Hepatocyte (in vitro differentiated cells): ENCODE results near the gene TKTL2. TPM values are rescaled to one million over a fixed set of nuclear protein-coding genes. Genes with fewer than 3 reads are reported as not detected.

ENCODE experiments used
- DNase-seq: peaks from one replicate; pipeline ENCODE4 v3.0.0-alpha.2; 2016; ENCODE audit warnings: low spot score
- H2AFZ ChIP-seq: fragments of 200-600 bp; sonication (generic); 2 replicates; pipeline ENCODE4 v1.6.0; 2016; ENCODE audit warnings: antibody characterized with exemption, mild to moderate bottlenecking
- H3K27ac ChIP-seq: fragments of 200-600 bp; sonication (generic); 2 replicates; pipeline ENCODE4 v1.5.1; 2016; ENCODE audit warnings: mild to moderate bottlenecking
- H3K27me3 ChIP-seq: fragments of 200-600 bp; sonication (generic); 2 replicates; pipeline ENCODE4 v1.6.1; 2016
- H3K36me3 ChIP-seq: fragments of 200-600 bp; sonication (generic); replicated peaks from 2 replicates; pipeline ENCODE4 v1.5.1; 2016; ENCODE audit warnings: low read depth; ENCODE audit not compliant: insufficient read depth
- H3K4me1 ChIP-seq: fragments of 200-600 bp; sonication (generic); 2 replicates; pipeline ENCODE4 v1.5.1; 2016; ENCODE audit warnings: mild to moderate bottlenecking, moderate library complexity; ENCODE audit not compliant: insufficient read depth
- H3K4me2 ChIP-seq: fragments of 200-600 bp; sonication (generic); 2 replicates; pipeline ENCODE4 v1.6.0; 2016
- H3K4me3 ChIP-seq: fragments of 200-600 bp; sonication (generic); 2 replicates; pipeline ENCODE4 v1.5.1; 2016; ENCODE audit warnings: mild to moderate bottlenecking
- H3K79me2 ChIP-seq: fragments of 200-600 bp; sonication (generic); 2 replicates; pipeline ENCODE4 v1.6.0; 2017; ENCODE audit warnings: mild to moderate bottlenecking
- H3K9me2 ChIP-seq: fragments of 200-600 bp; sonication (generic); replicated peaks from 2 replicates; pipeline ENCODE4 v1.6.0; 2017; ENCODE audit warnings: mild to moderate bottlenecking; ENCODE audit not compliant: insufficient read depth
- H3K9me3 ChIP-seq: fragments of 200-600 bp; sonication (generic); 2 replicates; pipeline ENCODE4 v1.5.1; 2016; ENCODE audit warnings: low read depth, mild to moderate bottlenecking
- H4K20me1 ChIP-seq: fragments of 200-600 bp; sonication (generic); 2 replicates; pipeline ENCODE4 v1.6.0; 2016; ENCODE audit warnings: mild to moderate bottlenecking; ENCODE audit not compliant: insufficient read depth, poor library complexity, severe bottlenecking
- CTCF ChIP-seq: fragments of 200-600 bp; sonication (generic); IDR thresholded peaks from 2 replicates; pipeline ENCODE4 v1.5.1; 2016; ENCODE audit warnings: antibody characterized with exemption, mild to moderate bottlenecking; ENCODE audit not compliant: poor library complexity
- EZH2 ChIP-seq: fragments of 200-600 bp; sonication (generic); IDR thresholded peaks from 2 replicates; pipeline ENCODE4 v1.6.1; 2016; ENCODE audit warnings: antibody characterized with exemption, mild to moderate bottlenecking, borderline replicate concordance
- EZH2phosphoT487 ChIP-seq: fragments of 200-600 bp; sonication (generic); IDR thresholded peaks from one replicate; pipeline ENCODE4 v1.6.1; 2018; ENCODE audit warnings: antibody characterized with exemption, mild to moderate bottlenecking, low read depth, moderate library complexity; ENCODE audit not compliant: unreplicated experiment, severe bottlenecking
- WGBS: methylation state at CpG from one replicate; pipeline ENCODE4 v1.1.6; 2016; ENCODE audit warnings: low lambda C conversion rate; ENCODE audit errors: missing lambda C conversion rate; 5-methylcytosine and 5-hydroxymethylcytosine counted together
- polyA plus RNA-seq: library from polyadenylated mRNA; unstranded; fragments of >200 nt; fragmentation: Nextera tagmentation; extraction: Ambion mirVana; gene quantifications from 2 replicates; pipeline ENCODE4 v1.2.1, GENCODE V29; 2016
- total RNA-seq: library from RNA; depleted of rRNA; stranded (reverse); fragments of >200 nt; gene quantifications from 2 replicates; pipeline ENCODE4 v1.2.3, GENCODE V29; 2014

TKTL2 gene
- total and polyA plus RNA-seq, 2 experiments from 2014 or later, result not detected

GRCh38 chr4:163495900-163496299, 22.3 kb upstream of the TKTL2 start:
- peaks cover 5% of the 10 kb centered on the region for H3K4me1 ChIP-seq
- peak overlapping the region; percentile 88 for H3K4me2 ChIP-seq
- peak overlapping the region; percentile 95 for H3K27ac ChIP-seq
- H3K27me3 ChIP-seq, result no peaks in the 10 kb centered on the region
- no peaks in the 10 kb centered on the region for H3K9me2 ChIP-seq
- H3K36me3 ChIP-seq, result no peaks in the 10 kb centered on the region
- 14% methylated on average over 1 of the region's 1 CpG for WGBS
- H3K4me3 ChIP-seq, result peak overlapping the region; percentile 61
- H2AFZ ChIP-seq, result peak overlapping the region; percentile 79
- no peak for DNase-seq
- peaks cover 3% of the 10 kb centered on the region for H4K20me1 ChIP-seq
- H3K9me3 ChIP-seq, result no peaks in the 10 kb centered on the region
- TF ChIP-seq EZH2phosphoT487 (no peak), CTCF (no peak), EZH2 (no peak)
- peaks cover 56% of the 10 kb centered on the region for H3K79me2 ChIP-seq

- peaks cover 5% of the 10 kb centered on the region for H3K4me1 ChIP-seq
- no peaks in the 10 kb centered on the region for H3K36me3 ChIP-seq
- no peaks in the 10 kb centered on the region for H3K9me2 ChIP-seq
- H3K79me2 ChIP-seq, result peaks cover 43% of the 10 kb centered on the region
- peaks cover 3% of the 10 kb centered on the region for H4K20me1 ChIP-seq
- no peaks in the 10 kb centered on the region for H3K27me3 ChIP-seq
- H3K9me3 ChIP-seq, result no peaks in the 10 kb centered on the region
- H3K27ac ChIP-seq, result peak within 1 kb of the TSS; percentile 95
- TF ChIP-seq EZH2, result no peak
- TF ChIP-seq EZH2phosphoT487, result no peak
- TF ChIP-seq CTCF, result no peak
- peak within 1 kb of the TSS; percentile 79 for H2AFZ ChIP-seq
- peak within 1 kb of the TSS; percentile 61 for H3K4me3 ChIP-seq
- peak within 1 kb of the TSS; percentile 88 for H3K4me2 ChIP-seq
- WGBS, result under 1% methylated on average over 64 of the region's 64 CpGs
- DNase-seq, result peak; percentile 95
Observed at GRCh38 chr4:163494360-163495241, 21.0 kb upstream of the TKTL2 start, which contains the start of gene TMA16. TMA16 (plus strand) TSS chr4:163494690; CDS start chr4:163494802, 112 bp downstream.

- H3K36me3 ChIP-seq, result no peaks in the 10 kb centered on the region
- H3K4me1 ChIP-seq, result peaks cover 5% of the 10 kb centered on the region
- H3K4me2 ChIP-seq, result peak overlapping the region; percentile 88
- DNase-seq, result no peak
- no peaks in the 10 kb centered on the region for H3K9me2 ChIP-seq
- H2AFZ ChIP-seq, result peak overlapping the region; percentile 79
- no peaks in the 10 kb centered on the region for H3K27me3 ChIP-seq
- peak overlapping the region; percentile 95 for H3K27ac ChIP-seq
- H3K4me3 ChIP-seq, result peak overlapping the region; percentile 61
- H3K9me3 ChIP-seq, result no peaks in the 10 kb centered on the region
- TF ChIP-seq EZH2 (no peak), CTCF (no peak), EZH2phosphoT487 (no peak)
- peaks cover 3% of the 10 kb centered on the region for H4K20me1 ChIP-seq
- peaks cover 35% of the 10 kb centered on the region for H3K79me2 ChIP-seq
- WGBS, result 61% methylated on average over 20 of the region's 28 CpGs
Observed at GRCh38 chr4:163493643-163494359, 20.2 kb upstream of the TKTL2 start.
